ENCODE measurements around the gene TRMT112. TPM values are rescaled to one million over a fixed set of nuclear protein-coding genes. Genes with fewer than 3 reads are reported as not detected.
A peak's percentile ranks its signal among the peaks of the same experiment; 100 is the strongest.

TRMT112 gene
- total RNA-seq, 2 experiments from 2014 or later, result 235 to 248 TPM

GRCh38 chr11:64341851-64342791, 24.8 kb upstream of the TRMT112 start:
- peaks cover 14% of the 10 kb centered on the region for H3K36me3 Mint-ChIP-seq
- H3K27me3 Mint-ChIP-seq, result no peaks in the 10 kb centered on the region
- H3K4me1 Mint-ChIP-seq, result peaks cover 22% of the 10 kb centered on the region
- peak; percentile 93 for DNase-seq
- H3K9me3 Mint-ChIP-seq, result no peaks in the 10 kb centered on the region
- H3K27ac Mint-ChIP-seq, result no peak overlapping the region
- H3K4me3 Mint-ChIP-seq, result peak overlapping the region; percentile 18

DNA sequence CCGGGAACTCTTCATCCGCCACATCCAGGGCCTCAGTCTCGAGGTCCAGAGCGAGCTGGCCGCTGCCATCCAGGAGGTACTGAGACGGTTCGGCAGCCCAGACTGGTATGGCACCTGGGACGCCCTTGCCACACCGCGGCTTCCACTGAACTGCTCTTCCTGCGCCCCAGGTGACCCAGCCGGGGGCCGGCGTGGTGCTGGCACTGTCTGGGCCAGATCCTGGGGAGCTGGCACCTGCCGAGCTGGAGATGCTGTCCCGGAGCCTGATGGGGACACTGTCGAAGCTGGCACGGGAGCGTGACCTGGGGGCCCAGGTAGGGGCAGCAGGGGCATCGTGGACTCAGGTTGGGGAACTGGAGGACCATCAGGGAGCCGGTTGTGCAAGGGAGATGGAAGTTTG, 24.1 kb upstream of the TRMT112 start:
- Mint-ChIP-seq H3K27ac (no peak overlapping the region), H3K4me3 (peak overlapping the region; percentile 92), H3K9me3 (no peaks in the 10 kb centered on the region), H3K27me3 (no peaks in the 10 kb centered on the region), H3K4me1 (peaks cover 25% of the 10 kb centered on the region), H3K36me3 (peaks cover 14% of the 10 kb centered on the region)
- no peak for DNase-seq

GRCh38 chr11:64340671-64341335, 23.4 kb upstream of the TRMT112 start:
- Mint-ChIP-seq H3K27me3 (no peaks in the 10 kb centered on the region), H3K4me3 (peak overlapping the region; percentile 92), H3K36me3 (peaks cover 11% of the 10 kb centered on the region), H3K9me3 (no peaks in the 10 kb centered on the region), H3K4me1 (peaks cover 25% of the 10 kb centered on the region), H3K27ac (peak overlapping the region; percentile 90)
- DNase-seq, result peak; percentile 82

DNA sequence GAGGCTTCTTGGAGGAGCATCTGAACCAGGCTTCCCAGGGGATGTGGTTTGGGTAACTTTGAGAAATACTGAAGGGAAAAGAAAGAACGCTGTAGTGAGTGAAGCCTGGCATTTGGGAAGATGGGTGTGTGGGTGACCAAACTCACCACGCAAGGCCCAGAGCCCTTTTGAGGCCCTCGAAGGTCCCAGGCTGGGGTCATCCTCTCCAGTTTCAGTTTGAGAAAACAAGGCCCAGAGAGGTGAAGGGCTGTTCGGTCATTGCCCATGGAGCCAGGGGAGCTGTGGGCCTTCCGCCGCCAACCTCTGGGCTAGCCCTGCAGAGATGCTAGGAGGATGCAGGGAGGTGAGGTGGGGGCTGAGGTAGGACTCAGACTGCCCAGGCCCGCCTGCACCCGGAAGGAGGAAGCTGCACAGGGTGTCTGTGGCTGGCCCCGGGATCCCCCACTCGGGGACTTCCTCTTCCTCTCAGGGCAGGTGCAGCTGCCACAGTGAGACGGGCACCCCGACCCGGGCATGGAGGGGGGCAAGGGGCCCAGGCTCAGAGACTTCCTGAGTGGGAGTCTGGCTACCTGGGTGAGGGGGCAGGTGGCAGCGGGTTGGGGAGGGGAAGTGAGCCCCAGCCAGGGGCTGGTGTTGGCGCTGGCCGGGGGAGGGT, 22.5 kb upstream of the TRMT112 start, which contains the start of gene CCDC88B:
Gene CCDC88B (plus strand): TSS at position 451 of the 655 bp plus-strand sequence. CDS start 63 bp downstream, at position 514.
- H3K4me3 Mint-ChIP-seq, result peak within 1 kb of the TSS; percentile 92
- peaks cover 31% of the 10 kb centered on the region for H3K4me1 Mint-ChIP-seq
- H3K9me3 Mint-ChIP-seq, result no peaks in the 10 kb centered on the region
- peaks cover 10% of the 10 kb centered on the region for H3K36me3 Mint-ChIP-seq
- peak; percentile 88 for DNase-seq
- H3K27me3 Mint-ChIP-seq, result no peaks in the 10 kb centered on the region
- peak within 1 kb of the TSS; percentile 90 for H3K27ac Mint-ChIP-seq

GRCh38 chr11:64339286-64339685, 21.9 kb upstream of the TRMT112 start:
- H3K27me3 Mint-ChIP-seq, result no peaks in the 10 kb centered on the region
- H3K36me3 Mint-ChIP-seq, result peaks cover 10% of the 10 kb centered on the region
- H3K4me1 Mint-ChIP-seq, result peaks cover 31% of the 10 kb centered on the region
- DNase-seq, result no peak
- H3K27ac Mint-ChIP-seq, result peak overlapping the region; percentile 90
- no peaks in the 10 kb centered on the region for H3K9me3 Mint-ChIP-seq
- H3K4me3 Mint-ChIP-seq, result peak overlapping the region; percentile 92

GRCh38 chr11:64338716-64339115, 21.4 kb upstream of the TRMT112 start:
- DNase-seq, result no peak
- Mint-ChIP-seq H3K36me3 (peaks cover 10% of the 10 kb centered on the region), H3K4me1 (peaks cover 31% of the 10 kb centered on the region), H3K9me3 (no peaks in the 10 kb centered on the region), H3K27me3 (no peaks in the 10 kb centered on the region), H3K27ac (peak overlapping the region; percentile 90), H3K4me3 (peak overlapping the region; percentile 92)

- H3K4me3 Mint-ChIP-seq, result no peak overlapping the region
- peaks cover 10% of the 10 kb centered on the region for H3K36me3 Mint-ChIP-seq
- peak overlapping the region; percentile 34 for H3K27ac Mint-ChIP-seq
- H3K4me1 Mint-ChIP-seq, result peaks cover 31% of the 10 kb centered on the region
- DNase-seq, result no peak
- H3K27me3 Mint-ChIP-seq, result no peaks in the 10 kb centered on the region
- no peaks in the 10 kb centered on the region for H3K9me3 Mint-ChIP-seq
Measured at GRCh38 chr11:64337538-64338249, 20.3 kb upstream of the TRMT112 start.

- Mint-ChIP-seq H3K36me3 (peaks cover 2% of the 10 kb centered on the region), H3K27me3 (no peaks in the 10 kb centered on the region), H3K4me1 (peaks cover 28% of the 10 kb centered on the region), H3K4me3 (no peak overlapping the region), H3K27ac (no peak overlapping the region), H3K9me3 (no peaks in the 10 kb centered on the region)
- DNase-seq, result peak; percentile 50
Measured at GRCh38 chr11:64334764-64335735, 17.7 kb upstream of the TRMT112 start.

GRCh38 chr11:64333556-64333955, 16.2 kb upstream of the TRMT112 start:
- Mint-ChIP-seq H3K4me1 (peaks cover 17% of the 10 kb centered on the region), H3K27me3 (no peaks in the 10 kb centered on the region), H3K36me3 (peaks cover 2% of the 10 kb centered on the region), H3K27ac (no peak overlapping the region), H3K4me3 (no peak overlapping the region), H3K9me3 (no peaks in the 10 kb centered on the region)
- no peak for DNase-seq

GRCh38 chr11:64331569-64332371, 14.4 kb upstream of the TRMT112 start:
- DNase-seq, result peak; percentile 82
- Mint-ChIP-seq H3K27me3 (no peaks in the 10 kb centered on the region), H3K27ac (peak overlapping the region; percentile 9), H3K9me3 (no peaks in the 10 kb centered on the region), H3K4me3 (no peak overlapping the region), H3K4me1 (peaks cover 15% of the 10 kb centered on the region), H3K36me3 (peaks cover 2% of the 10 kb centered on the region)

DNA sequence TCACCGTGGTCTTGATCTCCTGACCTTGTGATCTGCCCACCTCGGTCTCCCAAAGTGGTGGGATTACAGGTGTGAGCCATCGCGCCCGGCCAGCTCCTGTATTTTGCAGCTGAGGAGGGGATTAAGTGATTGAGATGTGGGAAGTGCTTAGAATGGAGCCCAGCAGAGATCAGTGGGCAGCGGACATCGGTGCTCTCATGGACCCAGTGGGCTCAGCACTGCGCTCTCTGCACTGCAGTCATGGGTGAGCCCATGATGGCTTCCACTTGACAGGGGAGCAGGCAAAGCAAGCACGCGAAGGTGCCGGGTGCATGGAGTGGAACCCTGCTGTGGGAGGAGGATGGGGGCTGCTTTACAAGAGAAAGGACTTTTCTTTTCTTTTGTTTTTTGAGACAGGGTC, 13.5 kb upstream of the TRMT112 start:
- Mint-ChIP-seq H3K9me3 (no peaks in the 10 kb centered on the region), H3K27me3 (no peaks in the 10 kb centered on the region), H3K36me3 (peaks cover 2% of the 10 kb centered on the region), H3K4me3 (no peak overlapping the region), H3K4me1 (peaks cover 12% of the 10 kb centered on the region), H3K27ac (no peak overlapping the region)
- no peak for DNase-seq

DNA sequence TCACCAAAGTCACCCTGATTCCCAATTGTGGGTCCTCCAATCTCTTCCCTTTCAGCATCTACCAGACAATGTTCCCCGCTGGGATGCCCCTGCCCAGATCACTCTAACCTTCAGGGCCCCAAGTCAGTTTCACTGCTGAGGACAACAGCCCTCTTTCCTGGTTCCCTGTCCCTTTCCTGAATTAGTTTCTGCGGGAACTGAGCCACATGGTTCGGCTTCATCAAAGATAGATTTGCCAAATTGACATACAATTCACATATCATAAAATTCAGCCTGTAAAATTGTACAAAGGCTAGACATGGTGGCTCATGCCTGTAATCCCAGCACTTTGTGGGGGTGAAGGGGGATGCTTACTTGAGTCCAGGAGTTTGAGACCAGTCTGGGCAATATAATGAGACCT, 10.6 kb upstream of the TRMT112 start:
- Mint-ChIP-seq H3K4me1 (peaks cover 6% of the 10 kb centered on the region), H3K4me3 (no peak overlapping the region), H3K36me3 (no peaks in the 10 kb centered on the region), H3K9me3 (no peaks in the 10 kb centered on the region), H3K27me3 (no peaks in the 10 kb centered on the region), H3K27ac (no peak overlapping the region)
- no peak for DNase-seq

DNA sequence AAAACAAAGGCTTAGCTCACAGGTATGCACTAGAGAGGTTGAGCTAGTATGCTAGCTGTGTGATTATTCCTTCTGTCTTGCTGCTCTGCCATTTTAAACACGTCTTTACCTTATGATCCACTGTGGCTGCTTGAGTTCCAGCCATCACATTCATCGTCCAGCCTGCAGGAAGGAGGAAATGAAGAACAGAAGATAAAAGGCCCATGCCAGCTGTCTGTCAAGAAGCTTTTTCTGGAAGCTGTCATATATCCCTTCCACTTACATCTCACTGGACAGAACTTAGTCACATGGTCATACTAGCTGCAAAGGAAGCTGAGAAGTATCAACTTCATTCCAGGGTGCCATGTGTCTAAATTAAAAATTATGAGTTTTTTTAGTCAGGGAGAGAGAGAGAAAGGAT, 10.0 kb upstream of the TRMT112 start:
- no peaks in the 10 kb centered on the region for H3K27me3 Mint-ChIP-seq

More for the DNA sequence above, 10.0 kb upstream of the TRMT112 start:
- Mint-ChIP-seq H3K4me1 (peaks cover 6% of the 10 kb centered on the region), H3K4me3 (no peak overlapping the region), H3K36me3 (no peaks in the 10 kb centered on the region), H3K9me3 (no peaks in the 10 kb centered on the region), H3K27ac (no peak overlapping the region)
- DNase-seq, result no peak
